Liver (tissue), 9 donors: ENCODE measurements around the gene WDR44. TPM values are rescaled to one million over a fixed set of nuclear protein-coding genes. Genes with fewer than 3 reads are reported as not detected.

Experiments
- DNase-seq: peaks from one replicate; pipeline ENCODE4 v3.0.0-alpha.2; 2017; ENCODE audit warnings: low spot score
- H3K27ac ChIP-seq, 2 donors: one replicate each; pipeline ENCODE4 v1.7.0; 2013; ENCODE audit warnings: inconsistent platforms in 2 of 2, low read length in 2 of 2, control low read depth in 1 of 2, low read depth in 1 of 2, mild to moderate bottlenecking in 1 of 2
- H3K27me3 ChIP-seq, 4 donors: one replicate each; pipeline versions ENCODE4 v1.6.1 to v1.7.0; 2013; ENCODE audit warnings: low read length in 3 of 4, inconsistent platforms in 1 of 4, mild to moderate bottlenecking in 1 of 4, moderate library complexity in 1 of 4; ENCODE audit not compliant: control insufficient read depth in 4 of 4, insufficient read depth in 4 of 4
- H3K36me3 ChIP-seq, 4 donors: one replicate each; pipeline versions ENCODE4 v1.6.1 to v1.7.0; 2013; ENCODE audit warnings: low read length in 3 of 4, mild to moderate bottlenecking in 3 of 4, low read depth in 1 of 4, moderate library complexity in 1 of 4; ENCODE audit not compliant: control insufficient read depth in 4 of 4, insufficient read depth in 3 of 4
- H3K4me1 ChIP-seq, 4 donors: one replicate each; pipeline versions ENCODE4 v1.6.1 to v1.7.0; 2013; ENCODE audit warnings: low read length in 3 of 4, mild to moderate bottlenecking in 3 of 4, moderate library complexity in 1 of 4; ENCODE audit not compliant: control insufficient read depth in 4 of 4, insufficient read depth in 4 of 4
- H3K4me3 ChIP-seq, 3 donors: one replicate each; pipeline versions ENCODE4 v1.6.1 to v1.7.0; 2013; ENCODE audit warnings: low read length in 3 of 3, control low read depth in 1 of 3, low read depth in 1 of 3, mild to moderate bottlenecking in 1 of 3
- H3K9ac ChIP-seq, 2 donors: one replicate each; pipeline ENCODE4 v1.7.0; 2013; ENCODE audit warnings: low read length in 2 of 2, mild to moderate bottlenecking in 2 of 2, moderate library complexity in 2 of 2, control low read depth in 1 of 2, low read depth in 1 of 2
- H3K9me3 ChIP-seq, 4 donors: one replicate each; pipeline versions ENCODE4 v1.6.1 to v1.7.0; 2013; ENCODE audit warnings: low read length in 3 of 4; ENCODE audit not compliant: control insufficient read depth in 4 of 4
- EGR1 ChIP-seq, 2 donors: IDR thresholded peaks; 2 replicates each; pipeline ENCODE4 v1.6.1; 2016 to 2018; ENCODE audit warnings: antibody characterized with exemption in 2 of 2, low read depth in 2 of 2
- FOXA1 ChIP-seq: IDR thresholded peaks from 2 replicates; pipeline ENCODE4 v1.6.1; 2016; ENCODE audit warnings: antibody characterized with exemption
- FOXA2 ChIP-seq: IDR thresholded peaks from 2 replicates; pipeline ENCODE4 v1.6.1; 2016; ENCODE audit warnings: antibody characterized with exemption
- GABPA ChIP-seq, 2 donors: IDR thresholded peaks in 1 of 2; conservative IDR thresholded peaks in 1 of 2; 2 replicates each; pipeline ENCODE4 v1.6.1; 2016; ENCODE audit warnings: antibody characterized with exemption in 2 of 2, mild to moderate bottlenecking in 1 of 2, moderate library complexity in 1 of 2
- HNF4A ChIP-seq, 2 donors: conservative IDR thresholded peaks; 2 replicates each; pipeline ENCODE4 v1.6.1; 2016; ENCODE audit warnings: antibody characterized with exemption in 2 of 2, mild to moderate bottlenecking in 2 of 2
- HNF4G ChIP-seq: IDR thresholded peaks from 2 replicates; pipeline ENCODE4 v1.6.1; 2016; ENCODE audit warnings: antibody characterized with exemption
- JUND ChIP-seq, 2 donors: IDR thresholded peaks; 2 replicates each; pipeline ENCODE4 v1.6.1; 2016; ENCODE audit warnings: antibody characterized with exemption in 2 of 2
- MAX ChIP-seq: IDR thresholded peaks from 2 replicates; pipeline ENCODE4 v1.6.1; 2016; ENCODE audit warnings: antibody characterized with exemption
- NR2F2 ChIP-seq: IDR thresholded peaks from 2 replicates; pipeline ENCODE4 v1.6.1; 2016; ENCODE audit warnings: antibody characterized with exemption
- RAD21 ChIP-seq, 2 donors: IDR thresholded peaks; 2 replicates each; pipeline ENCODE4 v1.6.1; 2016; ENCODE audit warnings: antibody characterized with exemption in 2 of 2, mild to moderate bottlenecking in 2 of 2
- REST ChIP-seq: IDR thresholded peaks from 2 replicates; pipeline ENCODE4 v1.6.1; 2016; ENCODE audit warnings: antibody characterized with exemption, mild to moderate bottlenecking
- TAF1 ChIP-seq: conservative IDR thresholded peaks from 2 replicates; pipeline ENCODE4 v1.6.1; 2016; ENCODE audit warnings: antibody characterized with exemption, mild to moderate bottlenecking
- YY1 ChIP-seq: IDR thresholded peaks from 2 replicates; pipeline ENCODE4 v1.6.1; 2016; ENCODE audit warnings: antibody characterized with exemption, mild to moderate bottlenecking
- ZBTB33 ChIP-seq: IDR thresholded peaks from 2 replicates; pipeline ENCODE4 v1.6.1; 2016; ENCODE audit warnings: antibody characterized with exemption
- WGBS: extraction: QIAGEN DNeasy Blood & Tissue Kit; methylation state at CpG from one replicate; pipeline ENCODE4 v1.1.7; 2013; 5-methylcytosine and 5-hydroxymethylcytosine counted together
- polyA plus RNA-seq, 2 donors: library from polyadenylated mRNA; stranded (reverse) in 1 of 2; unstranded in 1 of 2; fragments of 200-250 nt in 1 of 2; fragments of >200 nt in 1 of 2; fragmentation: Nextera tagmentation in 1 of 2; extraction: Ambion mirVana in 1 of 2; gene quantifications; one replicate each; pipeline versions ENCODE4 v1.2.1 to v1.2.3, GENCODE V29; 2013 to 2015
- total RNA-seq, 2 donors: library from RNA; depleted of rRNA; stranded (reverse); fragments of >200 nt; gene quantifications; one replicate each; pipeline ENCODE4 v1.2.3, GENCODE V29; 2014
- donor health status: healthy.
- donor health status: healthy.
- donor health status: healthy.
- donor health status: healthy.
- donor health status: healthy.

WDR44 gene
- total and polyA plus RNA-seq, 4 donors: 3.9 to 7.5 (median 5.5) TPM

- Histone ChIP-seq H3K4me1 (peaks cover 0 to 7% (median 6%) of the 10 kb centered on the region in 4 donors), H3K36me3 (no peaks in the 10 kb centered on the region), H3K9me3 (no peaks in the 10 kb centered on the region), H3K27me3 (peaks cover 0 to 3% (median 0%) of the 10 kb centered on the region in 4 donors), H3K9ac (no peak overlapping the region), H3K27ac (no peak overlapping the region), H3K4me3 (no peak overlapping the region)
- 86% methylated on average over 3 of the region's 3 CpGs for WGBS
- no peak for DNase-seq
- TF ChIP-seq MAX (no peak), TAF1 (no peak), EGR1 (IDR thresholded peaks at IDR 0.05; ENCODE audit: low read depth in 2 of 2) (no peak), HNF4G (no peak), YY1 (no peak), HNF4A (conservative IDR thresholded peaks at IDR 0.05) (no peak), REST (no peak), RAD21 (IDR thresholded peaks at IDR 0.05) (no peak), ZBTB33 (no peak), FOXA2 (no peak)
These were observed 14.7 kb downstream of the WDR44 start for GRCh38 chrX:118360429-118361125.

- Histone ChIP-seq H3K27me3 (peaks cover 0 to 3% (median 0%) of the 10 kb centered on the region in 4 donors), H3K9ac (no peak overlapping the region), H3K9me3 (no peaks in the 10 kb centered on the region), H3K36me3 (no peaks in the 10 kb centered on the region), H3K4me3 (no peak overlapping the region), H3K27ac (no peak overlapping the region), H3K4me1 (peaks cover 0 to 2% (median 1%) of the 10 kb centered on the region in 4 donors)
- TF ChIP-seq GABPA (IDR thresholded peaks at IDR 0.05 in 1 of 2, conservative IDR thresholded peaks at IDR 0.05 in 1 of 2) (no peak), NR2F2 (no peak), FOXA1 (no peak)
- DNase-seq: no peak
These were observed 18.4 kb downstream of the WDR44 start for GRCh38 chrX:118364261-118364660.

GRCh38 chrX:118367338-118367737 is 21.4 kb downstream of the WDR44 start:
- Histone ChIP-seq H3K36me3 (no peaks in the 10 kb centered on the region), H3K9me3 (no peaks in the 10 kb centered on the region), H3K4me1 (no peaks in the 10 kb centered on the region), H3K27ac (no peak overlapping the region), H3K27me3 (no peaks in the 10 kb centered on the region), H3K9ac (no peak overlapping the region), H3K4me3 (no peak overlapping the region)
- DNase-seq: no peak
- TF ChIP-seq MAX (no peak), REST (no peak), TAF1 (no peak), HNF4A (conservative IDR thresholded peaks at IDR 0.05) (no peak), JUND (IDR thresholded peaks at IDR 0.05) (no peak), EGR1 (IDR thresholded peaks at IDR 0.05; ENCODE audit: low read depth in 2 of 2) (no peak), YY1 (no peak), GABPA (IDR thresholded peaks at IDR 0.05 in 1 of 2, conservative IDR thresholded peaks at IDR 0.05 in 1 of 2) (no peak), HNF4G (no peak), ZBTB33 (no peak), RAD21 (IDR thresholded peaks at IDR 0.05) (no peak)
